Measurements from ENCODE around the gene LRPAP1.
"Not testable (repeated sequence)": the region's sequence is repeated elsewhere in the genome, so short reads cannot be mapped to it uniquely, and the experiment has no call there.

DNA sequence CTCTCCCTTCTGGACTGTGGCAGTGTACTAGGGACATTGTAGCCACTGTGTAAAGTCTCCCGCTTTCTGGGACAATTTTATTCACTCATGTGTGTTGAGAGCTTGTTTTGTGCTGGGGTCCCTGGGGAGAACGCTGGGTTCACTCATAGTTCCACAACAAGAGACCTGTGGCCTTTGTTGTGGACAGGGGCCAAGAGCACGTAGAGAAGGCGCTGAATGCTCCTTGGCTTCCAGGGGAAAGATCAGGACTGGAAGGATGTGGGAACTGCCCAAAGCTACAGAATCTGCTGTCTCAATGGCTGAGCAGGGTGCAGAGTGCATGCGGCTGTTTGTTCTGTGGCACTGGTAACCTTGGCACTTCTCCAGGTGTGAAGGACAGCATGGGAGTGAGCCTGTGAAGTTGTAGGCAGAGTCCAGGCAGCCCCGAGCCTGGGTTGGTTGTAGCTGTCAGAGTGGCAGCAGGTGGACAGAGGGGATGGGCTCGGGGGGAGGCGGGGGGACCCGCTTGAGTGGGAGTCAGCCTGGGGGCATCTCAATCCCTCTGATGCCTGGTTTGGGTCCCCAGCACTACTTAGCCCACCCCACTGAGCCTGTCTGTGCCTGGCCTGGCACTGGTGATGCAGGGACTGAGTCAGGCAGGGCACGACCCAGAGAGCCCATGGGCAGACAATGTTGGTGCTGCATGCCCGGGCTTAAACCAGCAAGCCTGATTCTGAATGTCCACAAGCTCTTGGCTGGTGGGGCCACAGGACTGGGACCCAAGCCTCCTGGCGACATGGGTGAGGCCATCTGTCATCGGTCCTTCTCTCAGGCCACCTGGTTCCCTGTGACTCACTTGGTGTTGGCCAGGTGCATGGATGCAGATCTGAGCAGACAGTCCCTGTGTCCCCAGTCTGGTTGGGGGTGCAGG, 27.4 kb upstream of the LRPAP1 start:
- TF ChIP-seq, protein P1, sequence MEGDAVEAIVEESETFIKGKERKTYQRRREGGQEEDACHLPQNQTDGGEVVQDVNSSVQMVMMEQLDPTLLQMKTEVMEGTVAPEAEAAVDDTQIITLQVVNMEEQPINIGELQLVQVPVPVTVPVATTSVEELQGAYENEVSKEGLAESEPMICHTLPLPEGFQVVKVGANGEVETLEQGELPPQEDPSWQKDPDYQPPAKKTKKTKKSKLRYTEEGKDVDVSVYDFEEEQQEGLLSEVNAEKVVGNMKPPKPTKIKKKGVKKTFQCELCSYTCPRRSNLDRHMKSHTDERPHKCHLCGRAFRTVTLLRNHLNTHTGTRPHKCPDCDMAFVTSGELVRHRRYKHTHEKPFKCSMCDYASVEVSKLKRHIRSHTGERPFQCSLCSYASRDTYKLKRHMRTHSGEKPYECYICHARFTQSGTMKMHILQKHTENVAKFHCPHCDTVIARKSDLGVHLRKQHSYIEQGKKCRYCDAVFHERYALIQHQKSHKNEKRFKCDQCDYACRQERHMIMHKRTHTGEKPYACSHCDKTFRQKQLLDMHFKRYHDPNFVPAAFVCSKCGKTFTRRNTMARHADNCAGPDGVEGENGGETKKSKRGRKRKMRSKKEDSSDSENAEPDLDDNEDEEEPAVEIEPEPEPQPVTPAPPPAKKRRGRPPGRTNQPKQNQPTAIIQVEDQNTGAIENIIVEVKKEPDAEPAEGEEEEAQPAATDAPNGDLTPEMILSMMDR (conservative IDR thresholded peaks at IDR 0.05 in 1 of 2, IDR thresholded peaks at IDR 0.05 in 1 of 2; ENCODE audit: low read depth in 1 of 2, low read length in 2 of 2), result not testable (repeated sequence)
- not testable (repeated sequence) for TF ChIP-seq EZH2 (IDR thresholded peaks at IDR 0.05; ENCODE audit: low read length, missing control alignments)

All from fibroblast of lung (primary cell).